ENCODE measurements around the gene CORO1A.
"Not testable (repeated sequence)": the region's sequence is repeated elsewhere in the genome, so short reads cannot be mapped to it uniquely, and the experiment has no call there.

Gene CORO1A

DNA sequence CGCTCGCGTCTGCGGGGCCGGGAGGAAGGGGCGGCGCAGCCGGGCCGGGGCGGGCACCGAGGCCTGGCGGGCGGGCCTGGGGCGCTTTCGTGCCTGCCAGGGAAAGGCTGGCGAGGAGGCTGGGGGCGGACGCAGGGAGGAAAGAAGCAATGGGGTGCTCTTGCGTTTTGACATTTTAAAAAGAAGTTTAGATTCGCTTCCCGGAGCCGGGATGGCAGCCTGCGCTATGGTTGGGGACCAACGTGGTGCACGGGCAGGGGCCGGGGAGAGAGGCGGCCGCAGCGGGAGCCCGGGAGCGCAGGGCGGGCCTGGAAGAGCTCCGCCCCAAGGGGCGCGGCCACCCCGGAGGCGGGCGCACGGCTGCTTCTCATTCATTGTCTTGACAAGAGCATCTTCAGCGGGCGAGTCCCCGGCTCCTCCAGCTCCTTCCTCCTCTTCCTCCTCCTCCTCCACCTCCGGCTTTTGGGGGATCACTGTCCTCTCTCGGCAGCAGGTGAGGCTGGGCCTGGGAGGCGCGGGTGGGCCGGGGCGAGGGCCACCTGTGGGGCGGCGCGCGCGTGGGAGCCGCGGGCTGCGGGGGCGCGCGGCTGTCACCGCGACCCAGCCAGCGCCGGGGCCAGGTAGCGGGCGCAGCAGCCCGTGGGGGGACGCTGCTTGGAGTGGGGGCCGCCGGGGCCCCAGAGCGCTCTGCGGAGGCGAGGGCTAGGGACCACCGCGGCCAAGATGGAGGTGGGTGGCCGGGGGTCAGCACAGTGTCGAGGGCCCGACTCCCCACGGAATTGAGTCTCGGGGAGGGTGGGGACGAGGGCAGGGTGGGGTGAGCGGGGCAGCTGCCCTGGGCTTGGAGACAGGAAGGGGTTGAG is at the start of gene CORO1A:
Gene CORO1A, plus strand, starts transcription at position 370 of the 863 bp plus-strand sequence. CDS start 1,608 bp downstream, outside the sequence.
- DNase-seq: peak; percentile 79 to 86

- DNase-seq: no peak
These were observed 46.3 kb upstream of the CORO1A start for GRCh38 chr16:30136971-30137605.

GRCh38 chr16:30137897-30138296 is 45.5 kb upstream of the CORO1A start:
- peak; percentile 31 to 71 for DNase-seq

GRCh38 chr16:30139583-30140481 is 43.6 kb upstream of the CORO1A start:
- DNase-seq: no peak

- DNase-seq: no peak
These were observed 41.7 kb upstream of the CORO1A start for GRCh38 chr16:30141750-30142149.

- DNase-seq: peak in 1 of 2 experiments; percentile 48
These were observed 40.6 kb upstream of the CORO1A start for GRCh38 chr16:30142672-30143346.

DNA sequence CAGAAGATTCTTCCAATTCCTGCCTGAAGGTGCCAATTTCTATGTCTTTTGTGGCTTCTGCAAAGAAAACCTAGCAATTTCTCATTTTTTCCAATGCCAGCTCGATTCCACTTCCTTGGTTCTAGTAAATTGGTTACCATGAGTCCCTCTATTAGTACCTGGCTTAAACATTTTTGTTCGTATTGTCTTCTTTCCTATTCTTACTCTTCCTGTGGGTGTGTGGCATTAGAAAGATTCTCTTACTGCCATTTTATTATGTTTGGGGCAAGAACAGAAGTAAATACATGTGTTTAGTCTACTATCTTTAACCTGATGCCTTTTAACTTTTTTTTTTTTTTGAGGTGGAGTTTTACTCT is 40.1 kb upstream of the CORO1A start:
- DNase-seq: no peak

DNA sequence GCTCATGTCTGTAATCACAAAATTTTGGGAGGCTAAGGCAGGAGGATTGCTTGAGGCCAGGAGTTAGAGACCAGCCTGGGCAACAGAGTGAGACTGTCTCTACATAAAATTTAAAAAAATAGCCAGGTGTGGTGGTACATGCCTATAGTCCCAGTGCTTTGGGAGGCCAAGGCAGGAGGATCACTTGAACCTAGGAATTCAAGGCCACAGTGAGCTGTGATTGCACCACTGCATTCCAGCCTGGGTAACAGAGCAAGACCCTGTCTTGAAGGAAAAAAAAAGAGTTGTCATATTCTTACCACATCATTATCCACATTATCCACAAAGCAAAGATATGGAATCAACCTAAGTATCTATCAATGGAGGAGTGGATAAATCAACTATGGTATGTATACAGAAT is 39.4 kb upstream of the CORO1A start:
- no peak for DNase-seq

DNA sequence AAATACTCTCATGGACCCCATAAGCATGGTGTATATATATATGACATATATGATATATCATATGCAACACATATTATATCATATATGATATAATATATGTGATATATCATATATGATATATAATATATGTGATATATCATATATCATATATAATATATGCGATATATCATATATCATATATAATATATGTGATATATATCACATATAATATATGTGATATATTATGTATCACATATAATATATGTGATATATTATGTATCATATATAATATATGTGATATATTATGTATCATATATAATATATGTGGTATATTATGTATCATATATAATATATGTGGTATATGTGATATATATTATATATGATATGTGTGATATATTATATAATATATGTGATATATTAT is 38.5 kb upstream of the CORO1A start:
- no peak for DNase-seq

- peak in 1 of 2 experiments; percentile 59 for DNase-seq
These were observed 37.7 kb upstream of the CORO1A start for GRCh38 chr16:30145657-30146056.

DNA sequence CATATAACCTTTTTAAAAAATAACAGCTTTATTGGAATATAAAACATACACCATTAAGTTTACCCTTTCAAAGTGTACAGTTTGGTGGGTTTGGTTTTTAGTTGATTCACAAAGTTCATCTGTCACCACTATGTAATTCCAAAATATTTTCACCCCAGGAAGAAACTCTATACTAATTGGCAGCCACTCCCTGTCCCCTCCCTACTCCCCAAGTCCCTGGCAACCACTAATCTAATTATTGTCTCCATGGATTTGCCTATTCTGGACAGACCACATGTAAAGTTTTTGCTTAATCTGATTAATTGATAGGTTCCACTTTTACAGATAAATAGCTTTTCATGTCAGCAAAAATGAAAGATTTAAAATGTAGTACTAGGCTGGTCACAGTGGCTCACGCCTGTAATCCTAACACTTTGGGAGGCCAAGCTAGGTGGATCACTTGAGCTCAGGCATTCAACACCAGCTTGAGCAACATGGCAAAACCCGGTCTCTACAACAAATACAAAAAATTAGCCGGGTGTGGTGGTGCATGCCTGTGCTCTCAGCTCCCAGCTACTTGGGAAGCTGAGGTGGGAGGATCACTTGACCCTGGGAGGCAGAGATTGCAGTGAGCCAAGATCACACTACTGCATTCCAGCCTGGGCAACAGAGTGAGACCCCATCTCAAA is 35.4 kb upstream of the CORO1A start:
- peak; percentile 28 to 68 for DNase-seq

DNA sequence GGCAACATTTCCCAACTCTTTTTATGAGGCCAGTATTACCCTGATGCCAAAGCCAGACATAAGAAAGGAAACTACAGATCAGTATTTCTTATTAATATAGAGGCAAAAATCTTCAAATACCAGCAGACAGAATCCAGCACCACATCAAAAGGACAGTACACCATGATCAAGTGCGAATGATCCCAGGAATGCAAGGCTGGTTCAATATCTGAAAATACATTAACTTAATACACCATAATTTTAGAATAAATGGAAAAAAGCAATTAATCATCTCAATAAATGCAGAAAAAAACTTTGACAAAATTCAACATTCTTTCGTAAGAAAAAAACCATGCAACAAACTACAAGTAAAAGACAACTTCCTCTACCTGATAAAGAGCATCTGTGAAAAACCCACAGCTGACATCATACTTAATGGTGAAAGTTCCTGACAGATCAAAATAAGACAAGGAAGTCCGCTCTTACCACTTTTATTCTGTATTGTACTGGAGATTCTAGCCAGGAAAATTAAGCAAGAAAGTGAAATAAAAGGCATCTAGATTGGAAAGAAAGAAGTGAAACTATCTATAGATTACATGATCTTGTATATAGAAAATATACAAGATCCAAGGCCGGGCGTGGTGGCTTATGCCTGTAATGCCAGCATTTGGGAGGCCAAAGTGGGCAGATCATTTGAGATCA is 34.0 kb upstream of the CORO1A start:
- DNase-seq: no peak

GRCh38 chr16:30151091-30151490 is 32.3 kb upstream of the CORO1A start:
- DNase-seq: no peak

DNA sequence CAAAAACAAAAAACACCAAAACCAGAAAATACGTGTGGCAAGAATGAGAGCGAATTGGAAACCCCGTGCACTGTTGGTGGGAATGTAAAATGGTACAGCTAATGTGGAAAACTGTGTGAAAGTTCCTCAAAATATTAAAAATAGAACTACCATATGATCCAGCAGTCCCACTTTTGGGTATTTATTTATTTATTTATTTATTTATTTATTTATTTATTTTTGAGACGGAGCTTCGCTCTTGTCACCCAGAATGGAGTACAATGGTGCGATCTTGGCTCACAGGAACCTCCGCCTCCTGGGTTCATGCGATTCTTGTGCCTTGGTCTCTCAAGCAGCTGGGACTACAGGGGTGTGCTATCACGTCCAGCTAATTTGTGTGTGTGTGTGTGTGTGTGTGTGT is 30.9 kb upstream of the CORO1A start:
- DNase-seq: no peak

DNA sequence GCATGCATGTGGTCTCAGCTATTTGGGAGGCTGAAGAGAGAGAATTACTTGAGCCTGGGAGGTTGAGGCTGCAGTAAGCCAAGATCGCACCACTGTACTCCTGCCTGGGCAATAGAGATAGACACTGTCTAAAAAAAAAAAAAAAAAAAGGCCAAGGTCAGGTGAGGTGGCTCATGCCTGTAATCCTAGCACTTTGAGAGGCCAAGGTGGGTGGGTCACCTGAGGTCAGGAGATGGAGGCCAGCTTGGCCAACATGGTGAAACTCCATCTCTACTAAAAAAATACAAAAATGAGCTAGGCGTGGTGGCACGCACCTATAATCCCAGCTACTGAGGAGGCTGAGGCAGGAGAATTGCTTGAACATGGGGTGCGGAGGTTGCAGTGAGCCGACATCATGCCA is 28.2 kb upstream of the CORO1A start:
- DNase-seq: no peak

GRCh38 chr16:30157214-30157613 is 26.2 kb upstream of the CORO1A start:
- DNase-seq: no peak

DNA sequence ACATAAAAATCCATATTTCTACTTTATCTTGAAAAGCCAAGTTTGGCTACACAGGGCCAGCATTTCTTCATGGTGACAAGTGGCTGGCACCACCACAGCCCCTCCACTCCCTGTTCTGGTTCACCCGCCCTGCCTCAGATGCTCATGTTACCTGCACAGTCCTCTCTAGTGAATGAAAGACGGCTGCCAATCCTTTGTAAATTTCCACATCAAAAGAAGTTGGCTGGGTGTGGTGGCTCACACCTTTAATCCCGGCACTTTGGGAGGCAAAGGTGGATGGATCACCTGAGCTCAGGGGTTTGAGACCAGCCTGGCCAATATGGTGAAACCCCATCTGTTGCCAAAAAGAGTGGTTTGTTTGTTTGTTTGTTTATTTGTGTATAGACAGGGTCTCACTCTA is 19.9 kb upstream of the CORO1A start:
- DNase-seq: no peak

DNA sequence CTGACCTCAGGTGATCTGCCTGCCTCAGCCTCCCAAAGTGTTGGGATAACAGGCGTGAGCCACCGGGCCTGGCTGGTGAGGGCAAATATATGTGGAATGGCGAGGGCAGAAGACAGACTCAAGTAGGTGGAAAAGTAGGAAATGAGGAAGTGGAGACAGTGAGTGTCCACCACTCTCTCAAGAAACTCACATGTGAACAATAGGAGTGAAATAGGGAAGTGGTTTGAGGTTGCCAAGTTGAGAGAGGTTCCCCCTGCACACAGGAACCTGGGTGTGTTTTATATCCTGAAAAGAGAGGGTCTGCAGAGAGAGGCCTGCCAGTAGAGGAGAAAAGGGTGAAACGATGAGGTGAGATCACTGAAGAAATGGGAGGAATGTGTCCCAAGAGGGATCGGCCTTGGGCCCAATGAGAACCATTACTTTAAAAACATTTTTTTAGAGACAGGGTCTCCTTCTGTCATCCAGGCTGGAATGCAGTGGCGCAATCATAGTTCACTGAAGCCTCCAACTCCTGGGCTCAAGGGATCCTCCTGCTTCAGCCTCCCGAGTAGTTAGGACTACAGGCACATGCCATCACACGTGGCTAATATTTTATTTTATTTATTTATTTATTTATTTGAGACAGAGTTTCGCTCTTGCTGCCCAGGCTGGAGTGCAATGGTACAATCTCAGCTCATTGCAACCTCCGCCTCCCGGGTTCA is 17.1 kb upstream of the CORO1A start:
- DNase-seq: no peak

DNA sequence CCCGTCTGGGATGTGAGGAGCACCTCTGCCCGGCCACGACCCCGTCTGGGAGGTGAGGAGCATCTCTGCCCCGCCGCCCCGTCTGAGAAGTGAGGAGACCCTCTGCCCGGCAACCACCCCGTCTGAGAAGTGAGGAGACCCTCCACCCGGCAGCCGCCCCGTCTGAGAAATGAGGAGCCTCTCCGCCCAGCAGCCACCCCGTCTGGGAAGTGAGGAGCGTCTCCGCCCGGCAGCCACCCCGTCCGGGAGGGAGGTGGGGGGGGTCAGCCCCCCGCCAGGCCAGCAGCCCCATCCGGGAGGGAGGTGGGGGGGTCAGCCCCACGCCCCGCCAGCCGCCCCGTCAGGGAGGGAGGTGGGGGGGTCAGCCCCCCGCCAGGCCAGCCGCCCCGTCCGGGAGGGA is 14.7 kb upstream of the CORO1A start:
- DNase-seq: not testable (repeated sequence)

DNA sequence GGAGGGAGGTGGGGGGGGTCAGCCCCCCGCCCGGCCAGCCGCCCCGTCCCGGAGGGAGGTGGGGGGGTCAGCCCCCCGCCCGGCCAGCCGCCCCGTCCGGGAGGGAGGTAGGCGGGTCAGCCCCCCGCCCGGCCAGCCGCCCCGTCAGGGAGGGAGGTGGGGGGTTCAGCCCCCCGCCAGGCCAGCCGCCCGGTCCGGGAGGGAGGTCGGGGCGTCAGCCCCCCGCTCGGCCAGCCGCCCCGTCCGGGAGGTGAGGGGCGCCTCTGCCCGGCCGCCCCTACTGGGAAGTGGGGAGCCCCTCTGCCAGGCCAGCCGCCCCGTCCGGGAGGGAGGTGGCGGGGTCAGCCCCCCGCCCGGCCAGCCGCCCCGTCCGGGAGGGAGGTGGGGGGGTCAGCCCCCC is 14.0 kb upstream of the CORO1A start:
- DNase-seq: not testable (repeated sequence)

- not testable (repeated sequence) for DNase-seq
These were observed 13.3 kb upstream of the CORO1A start for GRCh38 chr16:30170145-30170544.
